Mucosa of stomach (tissue), 1 donor: ENCODE results near the gene OR5B17.
"Not testable (repeated sequence)": the region's sequence is repeated elsewhere in the genome, so short reads cannot be mapped to it uniquely, and the experiment has no call there.

Experiments used
- H3K27me3 ChIP-seq: one replicate; pipeline ENCODE4 v1.7.0; 2013; ENCODE audit warnings: mild to moderate bottlenecking, low read length; ENCODE audit not compliant: control insufficient read depth, insufficient read depth
- H3K36me3 ChIP-seq: one replicate; pipeline ENCODE4 v1.7.0; 2013; ENCODE audit warnings: low read length; ENCODE audit not compliant: control insufficient read depth, insufficient read depth
- H3K4me1 ChIP-seq: one replicate; pipeline ENCODE4 v1.7.0; 2013; ENCODE audit warnings: mild to moderate bottlenecking, low read length; ENCODE audit not compliant: control insufficient read depth, insufficient read depth
- H3K4me3 ChIP-seq: one replicate; pipeline ENCODE4 v1.7.0; 2013; ENCODE audit warnings: low read length
- H3K9ac ChIP-seq: one replicate; pipeline ENCODE4 v1.7.0; 2013; ENCODE audit warnings: mild to moderate bottlenecking, low read length, moderate library complexity
- H3K9me3 ChIP-seq: one replicate; pipeline ENCODE4 v1.7.0; 2013; ENCODE audit warnings: mild to moderate bottlenecking, low read length, moderate library complexity; ENCODE audit not compliant: control insufficient read depth
- donor health status: Pancreatic carcinoma.

OR5B17 gene

GRCh38 chr11:58358969-58359368 is at the start of gene OR5B17:
TSS of gene OR5B17 (minus strand) at chr11:58359069. CDS start at chr11:58359069, 0 bp downstream.
- H3K36me3 ChIP-seq, result no peaks in the 10 kb centered on the region
- H3K9me3 ChIP-seq, result no peaks in the 10 kb centered on the region
- H3K9ac ChIP-seq, result no peak within 1 kb of the TSS
- no peak within 1 kb of the TSS for H3K4me3 ChIP-seq
- no peaks in the 10 kb centered on the region for H3K27me3 ChIP-seq
- H3K4me1 ChIP-seq, result no peaks in the 10 kb centered on the region

DNA sequence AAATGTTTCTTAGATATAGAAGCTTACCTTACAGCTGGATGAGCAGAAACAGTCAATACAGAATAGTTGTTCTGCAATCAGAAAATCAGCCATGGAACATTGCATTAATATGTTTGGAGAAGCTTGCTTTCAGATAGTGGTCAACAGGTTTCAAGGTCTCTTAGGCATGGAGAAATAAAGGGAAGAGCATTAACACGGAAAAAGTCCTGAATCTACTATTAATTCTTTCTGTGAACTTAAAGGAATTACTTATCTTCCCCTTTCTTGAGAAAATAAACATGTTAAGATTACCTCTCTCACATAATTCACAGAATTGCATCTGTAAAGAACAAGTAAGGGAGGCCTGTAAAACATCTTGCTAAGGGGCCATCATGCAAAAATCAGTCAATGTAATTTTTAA is 47.9 kb upstream of the OR5B17 start, which contains the start of gene OR5B3:
Gene OR5B3, minus strand, starts transcription at position 101 of the 400 bp plus-strand sequence. CDS start 3,465 bp downstream, outside the sequence.
- Histone ChIP-seq H3K9me3 (no peaks in the 10 kb centered on the region), H3K4me1 (no peaks in the 10 kb centered on the region), H3K27me3 (no peaks in the 10 kb centered on the region), H3K9ac (no peak within 1 kb of the TSS), H3K4me3 (no peak within 1 kb of the TSS), H3K36me3 (no peaks in the 10 kb centered on the region)

DNA sequence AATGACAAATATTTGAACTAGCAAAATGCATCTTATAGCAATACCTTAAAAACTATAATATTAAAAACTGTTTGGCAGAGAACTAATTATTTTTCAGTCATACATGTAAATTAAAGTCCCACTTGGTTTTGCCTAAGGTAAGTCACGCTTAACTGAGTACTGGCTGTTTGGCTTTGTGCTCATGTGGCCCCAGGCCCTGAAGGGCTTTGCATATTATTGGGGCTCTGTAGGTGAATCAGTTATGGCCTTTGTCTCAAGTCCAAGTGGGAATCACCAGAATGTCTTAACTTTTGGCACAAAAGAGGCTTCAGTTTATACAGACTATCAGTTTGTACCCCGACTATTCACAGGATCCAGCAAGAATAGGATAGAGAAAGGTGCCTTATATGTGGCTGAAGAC is 40.8 kb upstream of the OR5B17 start:
- H3K4me1 ChIP-seq, H3K9ac ChIP-seq, H3K4me3 ChIP-seq, H3K27me3 ChIP-seq, H3K36me3 ChIP-seq, H3K9me3 ChIP-seq: not testable (repeated sequence)

- Histone ChIP-seq H3K9me3 (no peaks in the 10 kb centered on the region), H3K4me1 (no peaks in the 10 kb centered on the region), H3K4me3 (no peak overlapping the region), H3K36me3 (no peaks in the 10 kb centered on the region), H3K27me3 (no peaks in the 10 kb centered on the region), H3K9ac (no peak overlapping the region)
Observed at GRCh38 chr11:58395581-58395980, 36.7 kb upstream of the OR5B17 start.

- Histone ChIP-seq H3K4me3 (no peak overlapping the region), H3K9ac (no peak overlapping the region), H3K9me3 (no peaks in the 10 kb centered on the region), H3K27me3 (no peaks in the 10 kb centered on the region), H3K36me3 (no peaks in the 10 kb centered on the region), H3K4me1 (no peaks in the 10 kb centered on the region)
Observed at GRCh38 chr11:58394195-58394594, 35.3 kb upstream of the OR5B17 start.

- H3K4me1 ChIP-seq, result no peaks in the 10 kb centered on the region
- no peaks in the 10 kb centered on the region for H3K36me3 ChIP-seq
- no peak overlapping the region for H3K9ac ChIP-seq
- no peaks in the 10 kb centered on the region for H3K27me3 ChIP-seq
- H3K9me3 ChIP-seq, result no peaks in the 10 kb centered on the region
- no peak overlapping the region for H3K4me3 ChIP-seq
Observed at GRCh38 chr11:58392746-58393145, 33.9 kb upstream of the OR5B17 start.

DNA sequence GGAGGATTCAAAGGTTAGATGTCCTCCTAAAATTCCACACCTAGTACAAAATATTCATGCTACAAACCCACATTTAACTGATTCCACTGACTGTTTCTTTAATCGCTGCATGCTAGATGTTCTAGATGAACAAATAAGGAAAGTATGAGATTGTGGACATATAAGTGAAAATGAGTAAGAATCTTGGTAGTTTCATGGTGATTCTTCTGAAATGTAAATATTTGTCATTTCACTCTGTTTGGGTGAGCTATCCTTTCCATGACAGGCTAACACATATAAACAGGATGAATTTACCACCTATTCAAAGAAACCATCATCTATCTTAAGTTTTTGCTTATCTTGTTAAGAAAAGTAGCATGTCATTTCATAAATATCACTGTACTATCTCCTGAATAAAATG is 33.0 kb upstream of the OR5B17 start:
- no peak overlapping the region for H3K9ac ChIP-seq
- H3K27me3 ChIP-seq, result no peaks in the 10 kb centered on the region
- no peaks in the 10 kb centered on the region for H3K4me1 ChIP-seq
- H3K36me3 ChIP-seq, result no peaks in the 10 kb centered on the region
- H3K9me3 ChIP-seq, result no peaks in the 10 kb centered on the region
- H3K4me3 ChIP-seq, result no peak overlapping the region

DNA sequence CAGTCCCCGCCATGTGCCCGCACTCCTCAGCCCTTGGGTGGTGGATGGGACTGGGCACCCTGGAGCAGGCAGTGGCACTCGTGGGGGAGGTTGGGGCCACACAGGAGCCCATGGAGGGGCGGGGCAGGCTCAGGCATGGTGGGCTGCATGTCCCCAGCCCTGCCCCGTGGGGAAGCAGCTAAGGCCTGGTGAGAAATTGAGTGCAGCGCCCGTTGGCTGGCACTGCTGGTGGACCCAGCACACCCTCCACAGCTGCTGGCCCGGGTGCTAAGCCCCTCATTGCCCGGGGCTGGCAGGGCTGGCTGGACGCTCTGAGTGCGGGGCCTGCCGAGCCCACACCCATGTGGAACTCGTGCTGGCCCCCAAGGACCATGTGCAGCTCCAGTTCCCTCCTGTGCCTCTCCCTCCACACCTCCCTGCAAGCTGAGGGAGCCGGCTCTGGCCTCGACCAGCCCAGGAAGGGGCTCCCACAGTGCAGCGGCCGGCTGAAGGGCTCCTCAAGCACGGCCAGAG is 31.7 kb upstream of the OR5B17 start:
- Histone ChIP-seq H3K4me1 (no peaks in the 10 kb centered on the region), H3K4me3 (no peak overlapping the region), H3K36me3 (no peaks in the 10 kb centered on the region), H3K9me3 (no peaks in the 10 kb centered on the region), H3K9ac (no peak overlapping the region), H3K27me3 (no peaks in the 10 kb centered on the region)

DNA sequence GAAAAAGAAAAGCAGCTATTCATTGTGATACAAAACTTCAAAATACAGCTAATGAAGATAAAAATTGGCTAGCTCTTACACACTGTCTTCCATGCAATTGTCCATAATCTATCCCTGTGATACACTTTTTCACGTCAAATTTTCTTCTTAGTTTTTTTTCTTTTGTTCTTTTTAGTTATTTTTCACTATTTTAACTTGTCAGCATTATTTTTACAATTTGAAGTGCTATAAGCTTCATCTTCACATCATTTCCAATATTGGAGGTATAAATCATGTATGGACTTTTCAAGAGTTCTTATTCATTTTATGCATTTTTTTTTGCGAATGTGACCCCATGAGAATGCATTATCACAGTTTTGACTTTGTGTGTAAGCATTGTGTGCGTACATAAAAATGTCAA is 4.1 kb downstream of the OR5B17 start:
- Histone ChIP-seq H3K4me3 (no peak overlapping the region), H3K4me1 (no peaks in the 10 kb centered on the region), H3K27me3 (no peaks in the 10 kb centered on the region), H3K9ac (no peak overlapping the region), H3K36me3 (no peaks in the 10 kb centered on the region), H3K9me3 (no peaks in the 10 kb centered on the region)

DNA sequence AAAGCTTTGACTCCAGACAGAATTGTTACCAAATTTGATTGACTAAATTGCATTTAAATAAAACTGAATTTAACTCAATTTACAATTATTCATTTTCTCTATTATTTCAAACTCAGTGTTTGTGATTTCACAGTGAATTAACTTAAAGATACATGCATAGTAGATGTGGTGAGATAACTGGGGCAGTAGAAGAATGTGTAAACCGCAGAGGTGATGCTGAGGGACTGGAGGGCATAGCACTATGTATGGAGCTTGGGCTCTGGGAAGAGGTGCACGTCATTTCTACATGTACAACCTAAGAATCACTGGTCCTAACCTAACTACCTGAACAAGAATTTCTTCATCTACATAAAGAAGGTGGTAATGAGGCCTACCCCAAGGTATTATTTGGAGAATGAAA is 13.7 kb downstream of the OR5B17 start:
- no peaks in the 10 kb centered on the region for H3K4me1 ChIP-seq
- no peaks in the 10 kb centered on the region for H3K36me3 ChIP-seq
- H3K4me3 ChIP-seq, result no peak overlapping the region
- no peak overlapping the region for H3K9ac ChIP-seq
- H3K9me3 ChIP-seq, result no peaks in the 10 kb centered on the region
- H3K27me3 ChIP-seq, result no peaks in the 10 kb centered on the region

GRCh38 chr11:58334708-58335107 is 24.2 kb downstream of the OR5B17 start:
- Histone ChIP-seq H3K4me1 (no peaks in the 10 kb centered on the region), H3K36me3 (no peaks in the 10 kb centered on the region), H3K4me3 (no peak overlapping the region), H3K9me3 (no peaks in the 10 kb centered on the region), H3K27me3 (no peaks in the 10 kb centered on the region), H3K9ac (no peak overlapping the region)

GRCh38 chr11:58330861-58331260 is 28.0 kb downstream of the OR5B17 start:
- H3K9ac ChIP-seq, result no peak overlapping the region
- H3K4me3 ChIP-seq, result no peak overlapping the region
- H3K4me1 ChIP-seq, result no peaks in the 10 kb centered on the region
- no peaks in the 10 kb centered on the region for H3K9me3 ChIP-seq
- no peaks in the 10 kb centered on the region for H3K36me3 ChIP-seq
- no peaks in the 10 kb centered on the region for H3K27me3 ChIP-seq

GRCh38 chr11:58318532-58318931 is 40.3 kb downstream of the OR5B17 start:
- Histone ChIP-seq H3K27me3 (no peaks in the 10 kb centered on the region), H3K9me3 (no peaks in the 10 kb centered on the region), H3K4me3 (no peak overlapping the region), H3K9ac (no peak overlapping the region), H3K4me1 (no peaks in the 10 kb centered on the region), H3K36me3 (no peaks in the 10 kb centered on the region)
